ENCODE results near the gene THOC2.
A peak's percentile ranks its signal among the peaks of the same experiment; 100 is the strongest.
"Not testable (repeated sequence)": the region's sequence is repeated elsewhere in the genome, so short reads cannot be mapped to it uniquely, and the experiment has no call there.

Gene THOC2

GRCh38 chrX:123731258-123731986 lies 1.4 kb downstream of the THOC2 start:
- TF ChIP-seq SUZ12 (IDR thresholded peaks at IDR 0.05): no peak
- no peak for TF ChIP-seq FOXK2 (IDR thresholded peaks at IDR 0.05)
- no peak for TF ChIP-seq CTBP1 (IDR thresholded peaks at IDR 0.05; ENCODE audit: borderline replicate concordance)
- TF ChIP-seq TARDBP (IDR thresholded peaks at IDR 0.05): no peak
- peak; percentile 82 for TF ChIP-seq L3MBTL2 (conservative IDR thresholded peaks at IDR 0.05)
- no peak for TF ChIP-seq LEF1 (IDR thresholded peaks at IDR 0.05; ENCODE audit: borderline replicate concordance)
- no peak for TF ChIP-seq SP1 (IDR thresholded peaks at IDR 0.05)
- TF ChIP-seq PKNOX1 (IDR thresholded peaks at IDR 0.05): peak; percentile 11; the same call in 1 of the 2 replicates
- no peak for TF ChIP-seq HDGF (IDR thresholded peaks at IDR 0.05; ENCODE audit: borderline replicate concordance)
- TF ChIP-seq BHLHE40 (IDR thresholded peaks at IDR 0.05; ENCODE audit: borderline replicate concordance): no peak
- no peak for TF ChIP-seq ELF4 (IDR thresholded peaks at IDR 0.05)
- CTCF ChIA-PET: interaction anchor here (0.8 to 0.9 kb wide), 2 partner anchors 245 to 307 kb away, joined by 3 read pairs; no protein-coding TSS in a partner anchor
- peak; percentile 36 for DNase-seq (ENCODE audit: extremely low spot score)
- POLR2A ChIA-PET: interaction anchor here (1.0 to 2.1 kb wide), 5 partner anchors 17 to 76 kb away, joined by 3 to 10 read pairs (median 4); no protein-coding TSS in a partner anchor

- TF ChIP-seq LEF1 (IDR thresholded peaks at IDR 0.05; ENCODE audit: borderline replicate concordance) (no peak), ZNF384 (IDR thresholded peaks at IDR 0.05) (no peak)
- DNase-seq (ENCODE audit: extremely low spot score): no peak
- ChIA-PET CTCF (no interaction called here), POLR2A (no interaction called here)
Measured at GRCh38 chrX:123728554-123728953, 4.3 kb downstream of the THOC2 start.

- DNase-seq (ENCODE audit: extremely low spot score): no peak
- TF ChIP-seq L3MBTL2 (conservative IDR thresholded peaks at IDR 0.05) (no peak), ELF4 (IDR thresholded peaks at IDR 0.05) (no peak), PKNOX1 (IDR thresholded peaks at IDR 0.05) (no peak), NFRKB (IDR thresholded peaks at IDR 0.05) (no peak), LEF1 (IDR thresholded peaks at IDR 0.05; ENCODE audit: borderline replicate concordance) (no peak), SUZ12 (IDR thresholded peaks at IDR 0.05) (no peak), HDGF (IDR thresholded peaks at IDR 0.05; ENCODE audit: borderline replicate concordance) (no peak), FOXM1 (IDR thresholded peaks at IDR 0.05; ENCODE audit: borderline replicate concordance) (no peak), TARDBP (IDR thresholded peaks at IDR 0.05) (no peak), FOXA1 (IDR thresholded peaks at IDR 0.05) (no peak), BHLHE40 (IDR thresholded peaks at IDR 0.05; ENCODE audit: borderline replicate concordance) (no peak), CTBP1 (IDR thresholded peaks at IDR 0.05; ENCODE audit: borderline replicate concordance) (no peak), ARNT (IDR thresholded peaks at IDR 0.05) (no peak), FOXK2 (IDR thresholded peaks at IDR 0.05) (no peak), SP1 (IDR thresholded peaks at IDR 0.05) (no peak), ZNF384 (IDR thresholded peaks at IDR 0.05) (no peak)
- ChIA-PET CTCF (no interaction called here), POLR2A (no interaction called here)
Measured at GRCh38 chrX:123728016-123728415, 4.8 kb downstream of the THOC2 start.

- DNase-seq (ENCODE audit: extremely low spot score); POLR2A ChIA-PET: not testable (repeated sequence)
- CTCF ChIA-PET: interaction anchor here (0.7 kb wide), 1 partner anchor 8 kb away, joined by 6 read pairs; no protein-coding TSS in a partner anchor
Measured at GRCh38 chrX:123722193-123722592, 10.7 kb downstream of the THOC2 start.

- CTCF ChIA-PET: interaction anchor here (1.4 kb wide), 1 partner anchor 113 kb away, joined by 3 read pairs; no protein-coding TSS in a partner anchor
- POLR2A ChIA-PET: interaction anchor here (0.6 kb wide), 1 partner anchor 10 kb away, joined by 3 read pairs; no protein-coding TSS in a partner anchor
- DNase-seq (ENCODE audit: extremely low spot score): no peak
- TF ChIP-seq L3MBTL2 (conservative IDR thresholded peaks at IDR 0.05): no peak
- no peak for TF ChIP-seq FOXA1 (IDR thresholded peaks at IDR 0.05)
- no peak for TF ChIP-seq BHLHE40 (IDR thresholded peaks at IDR 0.05; ENCODE audit: borderline replicate concordance)
- no peak for TF ChIP-seq HDGF (IDR thresholded peaks at IDR 0.05; ENCODE audit: borderline replicate concordance)
- no peak for TF ChIP-seq FOXK2 (IDR thresholded peaks at IDR 0.05)
- no peak for TF ChIP-seq CTBP1 (IDR thresholded peaks at IDR 0.05; ENCODE audit: borderline replicate concordance)
- no peak for TF ChIP-seq ARNT (IDR thresholded peaks at IDR 0.05)
- TF ChIP-seq ZNF384 (IDR thresholded peaks at IDR 0.05): no peak
- TF ChIP-seq NFRKB (IDR thresholded peaks at IDR 0.05): no peak
- no peak for TF ChIP-seq LEF1 (IDR thresholded peaks at IDR 0.05; ENCODE audit: borderline replicate concordance)
- TF ChIP-seq FOXM1 (IDR thresholded peaks at IDR 0.05; ENCODE audit: borderline replicate concordance): no peak
- TF ChIP-seq PKNOX1 (IDR thresholded peaks at IDR 0.05): no peak
- no peak for TF ChIP-seq SUZ12 (IDR thresholded peaks at IDR 0.05)
- TF ChIP-seq TARDBP (IDR thresholded peaks at IDR 0.05): no peak
- no peak for TF ChIP-seq ELF4 (IDR thresholded peaks at IDR 0.05)
Measured at GRCh38 chrX:123720486-123720885, 12.4 kb downstream of the THOC2 start.

GRCh38 chrX:123713841-123714240 lies 19.0 kb downstream of the THOC2 start:
- no peak for TF ChIP-seq LEF1 (IDR thresholded peaks at IDR 0.05; ENCODE audit: borderline replicate concordance)
- no peak for TF ChIP-seq HDGF (IDR thresholded peaks at IDR 0.05; ENCODE audit: borderline replicate concordance)
- TF ChIP-seq ELF4 (IDR thresholded peaks at IDR 0.05): no peak
- no peak for TF ChIP-seq NFRKB (IDR thresholded peaks at IDR 0.05)
- ChIA-PET CTCF (no interaction called here), POLR2A (interaction anchor here (1.7 kb wide), 1 partner anchor 18 kb away, joined by 3 read pairs; no protein-coding TSS in a partner anchor)
- no peak for DNase-seq (ENCODE audit: extremely low spot score)

Measured in HEK293T (cell line).